GM21423 (cell line): Measurements from ENCODE around the gene KIAA0408.
"Not testable (repeated sequence)": the region's sequence is repeated elsewhere in the genome, so short reads cannot be mapped to it uniquely, and the experiment has no call there.

Experiments used
- ATAC-seq: cut with Tn5 transposase; IDR thresholded peaks from one replicate; pipeline ENCODE4 v1.9.1; 2021; ENCODE audit warnings: mild to moderate bottlenecking, moderate library complexity; ENCODE audit not compliant: unreplicated experiment

The KIAA0408 gene

GRCh38 chr6:127420556-127420955 is 38.6 kb downstream of the KIAA0408 start:
- peak; percentile 100 for ATAC-seq

GRCh38 chr6:127415096-127415495 is 44.1 kb downstream of the KIAA0408 start:
- no peak for ATAC-seq

GRCh38 chr6:127413123-127413522 is 46.1 kb downstream of the KIAA0408 start:
- ATAC-seq: not testable (repeated sequence)

GRCh38 chr6:127412016-127412415 is 47.2 kb downstream of the KIAA0408 start:
- ATAC-seq: not testable (repeated sequence)
